GM12865 (cell line): ENCODE data around the gene SKIC2.
A peak's percentile ranks its signal among the peaks of the same experiment; 100 is the strongest.
"Not testable (repeated sequence)": the region's sequence is repeated elsewhere in the genome, so short reads cannot be mapped to it uniquely, and the experiment has no call there.

Experiments used
- DNase-seq: peaks from one replicate; pipeline ENCODE4 v3.0.0; 2010; ENCODE audit warnings: low read depth
- H3K4me3 ChIP-seq: 2 replicates; pipeline ENCODE4 v1.5.1; 2011; ENCODE audit warnings: mild to moderate bottlenecking, low read depth, low read length, control low read depth
- CTCF ChIP-seq: IDR thresholded peaks from 2 replicates; pipeline ENCODE4 v1.5.1; 2011; ENCODE audit warnings: low read length, control low read depth, low read depth, inconsistent platforms; ENCODE audit not compliant: insufficient read depth; ENCODE audit errors: missing control alignments

The SKIC2 gene

GRCh38 chr6:31920811-31921210 is 38.2 kb upstream of the SKIC2 start:
- DNase-seq, result no peak
- no peak for TF ChIP-seq CTCF
- no peak overlapping the region for H3K4me3 ChIP-seq

- peak; percentile 25 for TF ChIP-seq CTCF
- DNase-seq, result peak; percentile 45
- no peak overlapping the region for H3K4me3 ChIP-seq
Observed at GRCh38 chr6:31922942-31923341, 36.0 kb upstream of the SKIC2 start.

- DNase-seq, result no peak
- no peak for TF ChIP-seq CTCF
- H3K4me3 ChIP-seq, result no peak within 1 kb of the TSS
Observed at GRCh38 chr6:31927242-31927862, 31.6 kb upstream of the SKIC2 start, which contains the start of gene C2. TSS of gene C2 (plus strand) at chr6:31927717. CDS start at chr6:31927753, 36 bp downstream.

GRCh38 chr6:31927863-31928671 is 30.9 kb upstream of the SKIC2 start:
- no peak overlapping the region for H3K4me3 ChIP-seq
- TF ChIP-seq CTCF, result no peak
- DNase-seq, result no peak

GRCh38 chr6:31928672-31928939 is 30.4 kb upstream of the SKIC2 start:
- DNase-seq, result no peak
- no peak overlapping the region for H3K4me3 ChIP-seq
- no peak for TF ChIP-seq CTCF

- TF ChIP-seq CTCF, result no peak
- H3K4me3 ChIP-seq, result no peak overlapping the region
- DNase-seq, result no peak
Observed at GRCh38 chr6:31930962-31931361, 28.0 kb upstream of the SKIC2 start.

GRCh38 chr6:31932137-31932536 is 26.8 kb upstream of the SKIC2 start:
- H3K4me3 ChIP-seq, result not testable (repeated sequence)

More at GRCh38 chr6:31932137-31932536, 26.8 kb upstream of the SKIC2 start:
- DNase-seq, result not testable (repeated sequence)
